ENCODE results near the gene TMC7.

- TF ChIP-seq CTCF (IDR thresholded peaks at IDR 0.05; ENCODE audit: insufficient read depth, low read length) (no peak), REST (IDR thresholded peaks at IDR 0.05; ENCODE audit: insufficient replicate concordance, low read depth) (no peak), SPI1 (IDR thresholded peaks at IDR 0.05; ENCODE audit: borderline replicate concordance, low read depth) (no peak), GABPA (IDR thresholded peaks at IDR 0.05; ENCODE audit: low read depth) (no peak), POLR2AphosphoS5 (IDR thresholded peaks at IDR 0.05; ENCODE audit: low read depth) (no peak)
Observed at GRCh38 chr16:19008245-19009169, 24.8 kb downstream of the TMC7 start.
